ENCODE data around the gene TENT4A. TPM values are rescaled to one million over a fixed set of nuclear protein-coding genes. Genes with fewer than 3 reads are reported as not detected.
A peak's percentile ranks its signal among the peaks of the same experiment; 100 is the strongest.

The TENT4A gene
- total and polyA plus RNA-seq, 2 experiments from 2014 or later, result 6.8 to 14.1 TPM

DNA sequence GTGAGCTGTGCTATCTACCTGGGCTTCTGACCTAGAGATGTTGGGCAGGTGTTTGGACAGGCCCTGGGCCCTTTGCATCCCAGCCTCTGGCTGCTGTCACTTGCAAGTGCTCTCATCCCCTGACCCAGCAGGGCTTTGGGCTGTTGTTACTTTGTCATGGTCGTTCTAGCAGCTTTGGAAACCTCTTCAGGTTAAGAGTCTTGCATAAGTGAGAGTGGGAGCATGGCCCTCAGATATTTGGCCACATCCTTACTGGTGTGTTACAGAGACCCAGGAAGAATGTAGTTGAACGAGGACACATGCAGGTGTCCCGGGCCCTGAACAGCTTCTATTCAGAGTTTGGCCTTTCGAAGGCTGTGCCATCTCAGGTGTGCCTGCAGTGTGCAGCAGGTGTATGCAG, 4.5 kb downstream of the TENT4A start:
- Histone ChIP-seq H3K27me3 (no peaks in the 10 kb centered on the region), H3K27ac (no peak overlapping the region), H3K9me3 (ENCODE audit: low read depth) (no peaks in the 10 kb centered on the region), H3K4me1 (ENCODE audit: insufficient read depth) (peaks cover 27% of the 10 kb centered on the region), H3K4me2 (peak overlapping the region; percentile 86), H3K36me3 (replicated peaks; ENCODE audit: insufficient read depth, low read depth) (no peaks in the 10 kb centered on the region), H3K4me3 (no peak overlapping the region), H2AFZ (no peak overlapping the region), H3K9me2 (replicated peaks; ENCODE audit: insufficient read depth) (no peaks in the 10 kb centered on the region), H4K20me1 (ENCODE audit: insufficient read depth, poor library complexity, severe bottlenecking) (peaks cover 82% of the 10 kb centered on the region), H3K79me2 (peaks cover 84% of the 10 kb centered on the region)
- TF ChIP-seq EZH2phosphoT487 (IDR thresholded peaks at IDR 0.05; ENCODE audit: low read depth, severe bottlenecking, unreplicated experiment), result no peak
- TF ChIP-seq, protein P1, sequence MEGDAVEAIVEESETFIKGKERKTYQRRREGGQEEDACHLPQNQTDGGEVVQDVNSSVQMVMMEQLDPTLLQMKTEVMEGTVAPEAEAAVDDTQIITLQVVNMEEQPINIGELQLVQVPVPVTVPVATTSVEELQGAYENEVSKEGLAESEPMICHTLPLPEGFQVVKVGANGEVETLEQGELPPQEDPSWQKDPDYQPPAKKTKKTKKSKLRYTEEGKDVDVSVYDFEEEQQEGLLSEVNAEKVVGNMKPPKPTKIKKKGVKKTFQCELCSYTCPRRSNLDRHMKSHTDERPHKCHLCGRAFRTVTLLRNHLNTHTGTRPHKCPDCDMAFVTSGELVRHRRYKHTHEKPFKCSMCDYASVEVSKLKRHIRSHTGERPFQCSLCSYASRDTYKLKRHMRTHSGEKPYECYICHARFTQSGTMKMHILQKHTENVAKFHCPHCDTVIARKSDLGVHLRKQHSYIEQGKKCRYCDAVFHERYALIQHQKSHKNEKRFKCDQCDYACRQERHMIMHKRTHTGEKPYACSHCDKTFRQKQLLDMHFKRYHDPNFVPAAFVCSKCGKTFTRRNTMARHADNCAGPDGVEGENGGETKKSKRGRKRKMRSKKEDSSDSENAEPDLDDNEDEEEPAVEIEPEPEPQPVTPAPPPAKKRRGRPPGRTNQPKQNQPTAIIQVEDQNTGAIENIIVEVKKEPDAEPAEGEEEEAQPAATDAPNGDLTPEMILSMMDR (IDR thresholded peaks at IDR 0.05; ENCODE audit: poor library complexity), result no peak
- DNase-seq (ENCODE audit: low spot score), result no peak
- WGBS (ENCODE audit: low lambda C conversion rate, missing lambda C conversion rate), result 79% methylated on average over 4 of the region's 4 CpGs

DNA sequence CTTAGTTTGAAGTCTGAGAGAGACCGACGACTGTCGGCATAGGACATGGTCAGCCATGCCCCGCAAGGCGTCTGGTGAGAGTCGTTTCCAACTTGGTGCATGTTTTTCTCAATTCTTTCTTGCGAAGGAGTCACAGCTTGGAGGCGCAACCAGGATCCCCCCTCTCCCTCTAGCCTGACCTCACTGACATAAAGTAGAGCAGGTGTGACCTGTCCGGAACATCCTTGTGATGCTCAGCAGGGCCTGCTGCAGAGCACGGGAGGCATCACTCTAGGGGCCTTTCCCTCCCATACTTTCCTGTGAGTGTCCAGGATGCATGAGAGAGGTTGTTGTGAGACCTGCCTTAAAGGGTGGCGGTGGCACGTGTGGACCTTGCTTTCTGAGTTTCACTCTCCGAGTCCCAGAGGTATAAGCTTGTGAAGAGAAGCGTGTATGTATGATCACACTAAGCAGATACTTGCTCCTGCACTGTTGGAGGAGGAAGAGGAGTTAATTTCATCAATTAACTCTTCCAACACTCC, 5.0 kb downstream of the TENT4A start:
- WGBS (ENCODE audit: low lambda C conversion rate, missing lambda C conversion rate), result 87% methylated on average over 14 of the region's 14 CpGs
- DNase-seq (ENCODE audit: low spot score), result no peak
- H2AFZ ChIP-seq, result no peak overlapping the region
- H3K4me2 ChIP-seq, result peak overlapping the region; percentile 86
- H3K4me1 ChIP-seq (ENCODE audit: insufficient read depth), result peaks cover 27% of the 10 kb centered on the region
- H3K27me3 ChIP-seq, result no peaks in the 10 kb centered on the region
- peaks cover 89% of the 10 kb centered on the region for H3K79me2 ChIP-seq
- H3K9me2 ChIP-seq (replicated peaks; ENCODE audit: insufficient read depth), result no peaks in the 10 kb centered on the region
- H3K9me3 ChIP-seq (ENCODE audit: low read depth), result no peaks in the 10 kb centered on the region
- H3K27ac ChIP-seq, result no peak overlapping the region
- H4K20me1 ChIP-seq (ENCODE audit: insufficient read depth, poor library complexity, severe bottlenecking), result peaks cover 87% of the 10 kb centered on the region
- TF ChIP-seq, protein P1 (IDR thresholded peaks at IDR 0.05; ENCODE audit: poor library complexity), result no peak
- TF ChIP-seq EZH2 (IDR thresholded peaks at IDR 0.05; ENCODE audit: borderline replicate concordance), result no peak
- no peak for TF ChIP-seq EZH2phosphoT487 (IDR thresholded peaks at IDR 0.05; ENCODE audit: low read depth, severe bottlenecking, unreplicated experiment)
- H3K36me3 ChIP-seq (replicated peaks; ENCODE audit: insufficient read depth, low read depth), result no peaks in the 10 kb centered on the region
- H3K4me3 ChIP-seq, result no peak overlapping the region

DNA sequence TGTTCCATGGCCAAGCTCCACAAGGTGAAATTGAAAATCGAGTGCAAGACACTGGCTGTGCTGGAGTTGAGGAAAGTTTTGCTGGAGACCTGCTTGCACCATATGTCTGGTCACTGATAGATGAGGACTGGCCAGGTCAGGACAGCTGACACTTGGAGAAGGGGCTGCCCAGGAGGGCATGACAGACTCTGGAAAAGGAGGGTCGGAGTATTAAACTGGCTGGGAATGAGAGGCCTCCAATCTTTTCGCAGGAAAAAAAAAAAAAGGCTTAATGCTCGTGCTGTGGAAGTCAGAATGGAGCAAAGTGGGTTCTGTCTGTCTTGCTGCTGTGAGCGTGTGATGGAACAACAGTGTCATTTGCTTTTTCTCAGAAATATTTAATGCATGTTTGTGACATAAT, 5.5 kb downstream of the TENT4A start:
- no peak for TF ChIP-seq EZH2 (IDR thresholded peaks at IDR 0.05; ENCODE audit: borderline replicate concordance)
- Histone ChIP-seq H3K4me1 (ENCODE audit: insufficient read depth) (peaks cover 27% of the 10 kb centered on the region), H3K4me2 (no peak overlapping the region), H3K36me3 (replicated peaks; ENCODE audit: insufficient read depth, low read depth) (no peaks in the 10 kb centered on the region), H3K27me3 (no peaks in the 10 kb centered on the region), H3K79me2 (peaks cover 94% of the 10 kb centered on the region), H3K9me2 (replicated peaks; ENCODE audit: insufficient read depth) (no peaks in the 10 kb centered on the region), H3K4me3 (no peak overlapping the region), H3K27ac (no peak overlapping the region), H4K20me1 (ENCODE audit: insufficient read depth, poor library complexity, severe bottlenecking) (peaks cover 92% of the 10 kb centered on the region), H3K9me3 (ENCODE audit: low read depth) (no peaks in the 10 kb centered on the region), H2AFZ (no peak overlapping the region)
- WGBS (ENCODE audit: low lambda C conversion rate, missing lambda C conversion rate), result 79% methylated on average over 5 of the region's 5 CpGs
- DNase-seq (ENCODE audit: low spot score), result no peak

DNA sequence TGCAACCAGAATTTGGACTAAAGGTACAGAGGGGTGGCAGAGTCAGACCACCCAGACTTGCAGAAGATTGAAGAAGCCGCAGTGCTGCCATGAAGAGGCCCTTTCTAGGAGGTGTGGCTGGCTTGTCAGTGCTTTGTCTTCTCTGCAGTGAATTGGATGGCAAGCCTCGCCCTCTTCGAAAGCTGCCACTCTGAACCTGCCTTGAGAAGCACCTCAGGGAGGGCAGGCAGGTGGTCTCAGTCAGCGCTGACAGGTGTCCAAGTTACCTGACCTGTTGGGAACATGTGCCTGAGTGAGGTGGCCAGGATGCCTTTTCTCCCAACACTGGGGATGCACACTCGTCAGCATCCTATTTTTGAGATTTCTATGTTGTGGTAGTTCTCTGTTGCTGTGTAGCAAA, 6.2 kb downstream of the TENT4A start:
- TF ChIP-seq EZH2phosphoT487 (IDR thresholded peaks at IDR 0.05; ENCODE audit: low read depth, severe bottlenecking, unreplicated experiment) (no peak), EZH2 (IDR thresholded peaks at IDR 0.05; ENCODE audit: borderline replicate concordance) (no peak)
- TF ChIP-seq, protein P1 (IDR thresholded peaks at IDR 0.05; ENCODE audit: poor library complexity), result no peak
- Histone ChIP-seq H3K36me3 (replicated peaks; ENCODE audit: insufficient read depth, low read depth) (no peaks in the 10 kb centered on the region), H3K4me2 (no peak overlapping the region), H3K79me2 (peaks cover 100% of the 10 kb centered on the region), H3K27ac (no peak overlapping the region), H2AFZ (no peak overlapping the region), H3K4me3 (no peak overlapping the region), H3K27me3 (no peaks in the 10 kb centered on the region), H3K4me1 (ENCODE audit: insufficient read depth) (peaks cover 27% of the 10 kb centered on the region), H3K9me3 (ENCODE audit: low read depth) (no peaks in the 10 kb centered on the region), H3K9me2 (replicated peaks; ENCODE audit: insufficient read depth) (no peaks in the 10 kb centered on the region), H4K20me1 (ENCODE audit: insufficient read depth, poor library complexity, severe bottlenecking) (peaks cover 99% of the 10 kb centered on the region)
- 95% methylated on average over 5 of the region's 5 CpGs for WGBS (ENCODE audit: low lambda C conversion rate, missing lambda C conversion rate)
- DNase-seq (ENCODE audit: low spot score), result no peak

All from hepatocyte (in vitro differentiated cells).